Ovary (tissue), 3 donors: ENCODE results near the gene TMOD4.

Experiments used
- POLR2A ChIP-seq: fragments of 450-650 bp; IDR thresholded peaks from one replicate; pipeline ENCODE4 v1.6.1; 2017; ENCODE audit warnings: antibody characterized with exemption, mild to moderate bottlenecking, moderate library complexity
- TF ChIP-seq, protein P1 (sequence below), 3 donors: fragments of 450-650 bp in 2 of 3; fragments of 200-600 bp in 1 of 3; IDR thresholded peaks; one replicate each; pipeline versions ENCODE4 v1.5.1 to v1.8.0; 2016 to 2022; ENCODE audit warnings: antibody characterized with exemption in 3 of 3, mild to moderate bottlenecking in 1 of 3
- donor health status: DM: no; HTN: no; CAD: no.

DNA sequence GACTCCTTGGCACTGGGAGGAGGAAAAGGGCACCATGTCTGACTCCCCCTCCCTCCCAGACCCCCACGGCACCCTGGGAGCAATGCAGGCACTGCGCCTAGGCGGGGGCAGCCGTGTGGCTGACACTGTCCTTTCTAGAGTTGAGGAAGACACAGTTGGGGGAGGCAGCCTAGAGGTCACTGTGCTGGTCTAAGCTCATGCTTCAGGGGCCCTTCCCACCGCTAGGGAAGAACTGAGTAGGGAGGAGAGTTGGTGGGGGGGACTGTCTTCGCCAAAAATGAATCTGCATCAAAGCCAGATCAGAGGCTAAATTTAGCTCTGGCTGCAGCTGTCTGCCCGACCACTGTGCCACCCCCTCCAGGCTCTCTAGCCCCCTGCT lies 32.7 kb downstream of the TMOD4 start:
- TF ChIP-seq, protein P1, sequence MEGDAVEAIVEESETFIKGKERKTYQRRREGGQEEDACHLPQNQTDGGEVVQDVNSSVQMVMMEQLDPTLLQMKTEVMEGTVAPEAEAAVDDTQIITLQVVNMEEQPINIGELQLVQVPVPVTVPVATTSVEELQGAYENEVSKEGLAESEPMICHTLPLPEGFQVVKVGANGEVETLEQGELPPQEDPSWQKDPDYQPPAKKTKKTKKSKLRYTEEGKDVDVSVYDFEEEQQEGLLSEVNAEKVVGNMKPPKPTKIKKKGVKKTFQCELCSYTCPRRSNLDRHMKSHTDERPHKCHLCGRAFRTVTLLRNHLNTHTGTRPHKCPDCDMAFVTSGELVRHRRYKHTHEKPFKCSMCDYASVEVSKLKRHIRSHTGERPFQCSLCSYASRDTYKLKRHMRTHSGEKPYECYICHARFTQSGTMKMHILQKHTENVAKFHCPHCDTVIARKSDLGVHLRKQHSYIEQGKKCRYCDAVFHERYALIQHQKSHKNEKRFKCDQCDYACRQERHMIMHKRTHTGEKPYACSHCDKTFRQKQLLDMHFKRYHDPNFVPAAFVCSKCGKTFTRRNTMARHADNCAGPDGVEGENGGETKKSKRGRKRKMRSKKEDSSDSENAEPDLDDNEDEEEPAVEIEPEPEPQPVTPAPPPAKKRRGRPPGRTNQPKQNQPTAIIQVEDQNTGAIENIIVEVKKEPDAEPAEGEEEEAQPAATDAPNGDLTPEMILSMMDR (IDR thresholded peaks at IDR 0.05): no peak
- TF ChIP-seq POLR2A: no peak
